ENCODE data around the gene MYO15A.

DNA sequence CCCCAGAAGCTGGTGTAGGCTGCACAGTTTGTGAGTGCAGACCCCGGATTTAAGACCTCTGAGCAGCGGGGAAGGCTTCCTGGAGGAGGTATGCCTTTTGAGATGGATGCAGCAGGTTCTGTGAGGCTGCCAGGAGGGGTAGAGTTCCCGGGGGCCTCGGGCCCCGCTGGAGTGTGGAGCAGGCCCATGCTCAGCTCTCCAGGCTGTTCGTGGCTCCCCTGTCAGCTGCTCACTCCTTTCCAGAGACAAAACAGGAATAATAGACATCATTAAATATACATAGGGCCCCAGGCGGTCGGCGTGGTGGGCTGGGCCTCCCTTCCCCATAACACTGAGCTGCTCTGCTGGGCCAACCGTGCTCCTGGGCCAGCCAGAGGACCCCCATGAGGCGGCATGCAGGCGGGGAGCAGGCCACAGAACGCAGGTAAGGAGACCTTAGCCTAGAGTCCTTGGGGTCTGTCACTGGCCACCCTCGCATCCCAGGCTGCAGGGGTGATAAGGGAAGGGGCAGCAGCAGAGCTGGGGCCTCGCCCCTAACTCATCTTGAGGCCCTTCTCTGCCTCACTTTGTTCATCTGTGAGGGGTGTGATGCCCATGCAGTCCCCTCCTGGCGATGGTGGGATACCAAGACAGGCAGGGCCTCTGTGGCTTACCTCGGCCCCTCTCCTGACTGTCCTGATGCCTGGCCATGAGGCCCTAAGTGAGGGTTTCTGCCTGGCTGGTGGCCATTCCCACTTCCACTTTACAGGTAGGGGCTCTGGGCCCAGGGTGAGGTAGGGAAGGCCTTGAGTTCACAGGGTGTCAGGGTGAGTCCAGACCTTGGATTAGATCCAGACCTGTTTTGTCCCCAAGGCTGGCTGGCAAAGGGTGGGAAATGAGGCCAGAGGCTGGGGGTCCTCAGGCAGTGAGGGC is at the start of gene MYO15A:
- no peak for TF ChIP-seq POLR2A (IDR thresholded peaks at IDR 0.05; ENCODE audit: low read depth)
- TF ChIP-seq POLR2AphosphoS5 (IDR thresholded peaks at IDR 0.05), result no peak

All from esophagus muscularis mucosa (tissue), 2 donors.